Measurements from ENCODE around the gene SPATS1.
A peak's percentile ranks its signal among the peaks of the same experiment; 100 is the strongest.

Gene SPATS1

DNA sequence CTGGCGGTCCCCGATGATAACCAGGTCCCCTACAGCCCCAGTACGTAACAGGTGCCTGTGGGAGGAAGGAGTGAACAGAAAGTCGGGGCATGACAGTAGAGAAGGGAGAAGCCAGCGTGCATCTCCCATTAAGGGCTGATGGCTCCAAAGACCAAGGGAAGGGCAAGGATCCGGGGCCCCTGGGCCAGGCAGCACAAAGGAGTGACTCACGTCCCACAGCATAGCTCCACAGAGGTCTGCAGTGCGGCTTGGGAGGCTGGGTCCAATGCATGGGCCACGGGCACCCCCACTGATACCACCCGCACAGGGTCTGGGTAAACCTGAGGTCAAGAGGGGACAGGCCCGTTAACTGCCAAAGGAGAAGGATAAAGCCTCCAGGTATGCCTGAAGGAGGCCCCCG lies 39.6 kb upstream of the SPATS1 start:
- Histone ChIP-seq H3K27me3 (ENCODE audit: control insufficient read depth, insufficient read depth, low read length) (peaks cover 5% of the 10 kb centered on the region; the same call in 1 of the 2 replicates), H3K4me1 (ENCODE audit: control insufficient read depth, insufficient read depth, low read length) (no peaks in the 10 kb centered on the region), H3K9ac (ENCODE audit: low read depth, low read length) (no peak overlapping the region), H3K36me3 (ENCODE audit: control insufficient read depth, insufficient read depth, low read length) (peaks cover 84% of the 10 kb centered on the region), H3K27ac (ENCODE audit: low read depth, low read length) (no peak overlapping the region), H3K4me3 (ENCODE audit: low read depth, low read length) (no peak overlapping the region), H3K9me3 (ENCODE audit: control insufficient read depth, insufficient read depth, low read length) (no peaks in the 10 kb centered on the region)

DNA sequence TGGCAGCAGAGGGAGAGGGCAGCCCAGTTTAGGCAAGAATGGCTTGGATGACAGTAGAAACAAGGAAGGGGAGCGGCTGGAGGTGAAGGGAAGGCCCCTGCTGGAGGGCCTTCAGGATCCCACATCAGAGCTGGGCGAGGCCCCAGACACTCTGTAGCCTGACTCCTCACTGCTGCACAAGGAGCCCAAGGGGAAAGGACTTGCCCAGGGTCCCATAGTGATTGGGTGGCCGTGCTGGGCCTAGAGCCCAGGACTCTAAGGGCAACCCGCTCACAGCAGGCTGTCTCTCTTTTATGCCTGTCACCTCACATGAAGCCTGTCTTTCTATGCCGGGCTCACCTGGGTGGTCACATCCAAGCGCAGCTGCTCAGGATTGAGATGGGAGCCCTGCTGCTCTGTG lies 38.6 kb upstream of the SPATS1 start:
- Histone ChIP-seq H3K4me3 (ENCODE audit: low read depth, low read length) (no peak overlapping the region), H3K9me3 (ENCODE audit: control insufficient read depth, insufficient read depth, low read length) (no peaks in the 10 kb centered on the region), H3K36me3 (ENCODE audit: control insufficient read depth, insufficient read depth, low read length) (peaks cover 87% of the 10 kb centered on the region), H3K9ac (ENCODE audit: low read depth, low read length) (no peak overlapping the region), H3K27ac (ENCODE audit: low read depth, low read length) (no peak overlapping the region), H3K4me1 (ENCODE audit: control insufficient read depth, insufficient read depth, low read length) (no peaks in the 10 kb centered on the region), H3K27me3 (ENCODE audit: control insufficient read depth, insufficient read depth, low read length) (no peaks in the 10 kb centered on the region)

DNA sequence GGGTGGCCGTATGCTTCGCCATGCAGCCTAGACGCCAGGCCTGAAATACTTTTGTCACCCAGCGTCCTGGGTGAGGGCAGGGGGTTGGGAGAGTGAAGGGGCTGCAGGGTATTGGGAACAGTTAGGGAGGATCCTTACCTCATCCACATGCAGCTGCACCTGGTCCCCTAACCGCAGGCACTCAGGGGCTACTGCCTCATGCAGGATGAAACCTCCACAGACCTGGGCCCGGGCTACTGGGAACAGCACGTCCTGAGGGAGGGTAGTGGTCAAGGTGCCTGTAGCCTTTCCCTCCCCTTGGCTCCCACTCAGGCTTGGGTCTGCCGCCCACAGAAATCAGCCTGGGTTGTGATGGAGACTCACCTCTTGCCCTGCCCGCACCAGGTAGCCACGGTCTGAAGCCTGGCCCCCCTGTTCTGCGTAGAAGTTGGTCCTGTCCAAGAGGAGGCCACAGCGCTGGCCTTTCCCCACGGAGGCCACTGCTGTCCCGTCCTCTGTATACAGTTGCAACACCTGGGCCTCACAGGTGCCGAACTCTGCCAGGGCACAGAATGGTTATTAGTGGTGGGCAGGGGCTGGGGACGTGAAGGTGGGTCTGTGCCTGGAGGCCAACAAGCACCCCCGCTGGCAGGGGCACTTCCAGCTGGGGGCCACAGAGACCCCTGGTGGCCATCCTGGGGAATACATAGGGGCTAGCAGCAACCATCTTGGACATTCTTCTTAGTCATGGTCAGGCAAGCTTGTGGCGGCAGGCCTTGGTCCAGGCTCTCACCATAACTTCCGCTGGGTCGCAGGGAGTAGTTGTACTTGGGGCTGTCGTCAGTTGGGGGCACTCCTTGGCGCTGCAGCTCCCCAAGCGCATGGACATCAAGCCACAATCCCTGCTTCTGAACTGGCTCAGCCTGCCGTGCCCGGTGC lies 37.9 kb upstream of the SPATS1 start:
- no peaks in the 10 kb centered on the region for H3K9me3 ChIP-seq (ENCODE audit: control insufficient read depth, insufficient read depth, low read length)
- H3K4me3 ChIP-seq (ENCODE audit: low read depth, low read length) = no peak overlapping the region
- no peaks in the 10 kb centered on the region for H3K27me3 ChIP-seq (ENCODE audit: control insufficient read depth, insufficient read depth, low read length)
- no peak overlapping the region for H3K9ac ChIP-seq (ENCODE audit: low read depth, low read length)
- H3K4me1 ChIP-seq (ENCODE audit: control insufficient read depth, insufficient read depth, low read length) = no peaks in the 10 kb centered on the region
- peaks cover 91% of the 10 kb centered on the region for H3K36me3 ChIP-seq (ENCODE audit: control insufficient read depth, insufficient read depth, low read length)
- peak overlapping the region; percentile 50 for H3K27ac ChIP-seq (ENCODE audit: low read depth, low read length)

DNA sequence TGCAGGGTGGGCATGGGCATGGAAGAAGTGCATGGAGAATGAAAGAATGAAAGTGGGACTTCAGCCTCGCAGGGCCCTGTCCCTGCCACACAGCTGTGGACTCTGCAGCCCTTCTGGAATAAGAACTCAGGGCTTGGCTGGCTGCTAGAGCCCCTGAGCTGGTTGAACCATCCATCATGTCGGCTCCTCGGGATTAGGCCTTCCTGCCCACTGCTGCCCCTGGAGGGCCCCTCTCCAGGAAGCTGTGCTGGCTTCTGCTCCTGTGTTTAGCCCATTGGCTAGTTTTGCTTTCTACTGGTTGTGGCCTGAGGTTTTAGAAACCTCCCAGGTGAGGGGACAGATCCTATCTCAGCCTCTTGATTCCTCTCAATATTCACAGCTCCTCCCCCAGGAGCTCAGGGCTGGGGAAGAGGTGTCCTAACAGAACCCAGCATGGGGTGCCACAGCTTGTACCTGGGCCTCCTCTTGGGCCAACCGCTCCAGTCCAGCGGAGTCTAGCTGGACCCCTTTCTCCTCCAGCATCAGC lies 37.2 kb upstream of the SPATS1 start:
- Histone ChIP-seq H3K9ac (ENCODE audit: low read depth, low read length) (no peak overlapping the region), H3K4me1 (ENCODE audit: control insufficient read depth, insufficient read depth, low read length) (no peaks in the 10 kb centered on the region), H3K9me3 (ENCODE audit: control insufficient read depth, insufficient read depth, low read length) (no peaks in the 10 kb centered on the region), H3K36me3 (ENCODE audit: control insufficient read depth, insufficient read depth, low read length) (peaks cover 94% of the 10 kb centered on the region), H3K27ac (ENCODE audit: low read depth, low read length) (peak overlapping the region; percentile 50), H3K4me3 (ENCODE audit: low read depth, low read length) (no peak overlapping the region), H3K27me3 (ENCODE audit: control insufficient read depth, insufficient read depth, low read length) (no peaks in the 10 kb centered on the region)

DNA sequence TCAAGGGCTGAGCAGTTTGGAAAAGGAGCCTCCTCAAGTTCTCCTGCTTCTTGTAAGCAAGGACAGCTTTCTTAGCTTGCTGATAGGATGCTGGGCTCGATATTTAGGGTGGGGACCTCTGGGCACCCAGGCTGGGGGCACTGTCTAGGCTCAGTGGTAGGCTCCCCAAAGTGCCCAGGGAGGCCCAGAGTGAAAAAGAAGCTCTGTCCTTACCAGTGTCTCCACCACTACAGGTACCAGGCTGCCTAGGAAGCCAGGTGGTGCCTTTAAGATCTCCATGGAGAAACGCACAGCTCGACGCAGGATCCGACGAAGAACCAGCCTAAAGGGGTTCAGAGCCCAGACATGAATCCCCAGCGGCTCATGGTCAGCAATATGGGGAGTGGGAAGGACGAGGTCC lies 35.7 kb upstream of the SPATS1 start:
- Histone ChIP-seq H3K27ac (ENCODE audit: low read depth, low read length) (no peak overlapping the region), H3K4me3 (ENCODE audit: low read depth, low read length) (no peak overlapping the region), H3K4me1 (ENCODE audit: control insufficient read depth, insufficient read depth, low read length) (no peaks in the 10 kb centered on the region), H3K9ac (ENCODE audit: low read depth, low read length) (no peak overlapping the region), H3K36me3 (ENCODE audit: control insufficient read depth, insufficient read depth, low read length) (peaks cover 94% of the 10 kb centered on the region), H3K27me3 (ENCODE audit: control insufficient read depth, insufficient read depth, low read length) (no peaks in the 10 kb centered on the region), H3K9me3 (ENCODE audit: control insufficient read depth, insufficient read depth, low read length) (no peaks in the 10 kb centered on the region)

DNA sequence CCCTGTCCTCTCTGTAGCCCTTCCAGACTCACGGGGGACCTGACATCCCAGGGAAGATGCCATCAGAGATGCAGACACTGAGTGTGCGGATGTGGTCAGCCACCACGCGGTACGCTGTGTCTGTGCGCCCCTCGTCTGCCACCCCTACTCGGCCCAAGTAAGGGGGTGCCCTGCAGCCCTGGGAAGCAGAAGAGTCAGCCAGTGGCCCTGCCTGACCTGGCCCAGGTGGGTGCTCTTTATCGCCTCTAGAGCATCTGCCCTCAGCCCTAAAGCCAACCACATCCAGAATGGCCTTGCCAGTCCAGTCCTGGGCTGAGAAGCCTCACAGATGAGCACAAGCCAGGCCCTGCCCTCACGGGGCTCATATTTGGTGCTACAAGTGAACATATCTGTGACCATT lies 35.2 kb upstream of the SPATS1 start:
- Histone ChIP-seq H3K9ac (ENCODE audit: low read depth, low read length) (no peak overlapping the region), H3K27me3 (ENCODE audit: control insufficient read depth, insufficient read depth, low read length) (no peaks in the 10 kb centered on the region), H3K36me3 (ENCODE audit: control insufficient read depth, insufficient read depth, low read length) (peaks cover 94% of the 10 kb centered on the region), H3K4me1 (ENCODE audit: control insufficient read depth, insufficient read depth, low read length) (peaks cover 4% of the 10 kb centered on the region), H3K9me3 (ENCODE audit: control insufficient read depth, insufficient read depth, low read length) (no peaks in the 10 kb centered on the region), H3K27ac (ENCODE audit: low read depth, low read length) (no peak overlapping the region), H3K4me3 (ENCODE audit: low read depth, low read length) (no peak overlapping the region)

DNA sequence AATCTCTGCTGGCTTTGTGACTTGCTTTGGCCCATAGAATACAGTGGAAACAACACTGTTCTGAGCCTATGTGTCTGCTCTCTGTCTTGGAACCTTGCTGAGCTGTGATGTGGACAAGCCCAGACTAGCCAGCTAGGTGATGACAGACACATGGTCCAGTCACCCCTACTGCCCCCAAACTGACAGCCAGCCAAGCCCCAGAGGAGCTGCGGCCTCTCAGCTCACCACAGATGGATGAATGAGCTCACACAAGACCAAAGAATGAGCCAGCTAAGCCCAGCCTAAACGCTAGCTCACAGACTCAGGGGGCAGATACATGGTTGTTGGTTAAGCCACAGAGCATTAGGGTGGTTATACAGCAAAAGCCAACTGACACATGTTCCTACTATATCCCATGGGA lies 33.4 kb upstream of the SPATS1 start:
- no peaks in the 10 kb centered on the region for H3K9me3 ChIP-seq (ENCODE audit: control insufficient read depth, insufficient read depth, low read length)
- H3K4me3 ChIP-seq (ENCODE audit: low read depth, low read length) = no peak overlapping the region
- H3K27me3 ChIP-seq (ENCODE audit: control insufficient read depth, insufficient read depth, low read length) = no peaks in the 10 kb centered on the region
- H3K36me3 ChIP-seq (ENCODE audit: control insufficient read depth, insufficient read depth, low read length) = peaks cover 75% of the 10 kb centered on the region
- H3K4me1 ChIP-seq (ENCODE audit: control insufficient read depth, insufficient read depth, low read length) = peaks cover 7% of the 10 kb centered on the region
- no peak overlapping the region for H3K27ac ChIP-seq (ENCODE audit: low read depth, low read length)
- no peak overlapping the region for H3K9ac ChIP-seq (ENCODE audit: low read depth, low read length)

DNA sequence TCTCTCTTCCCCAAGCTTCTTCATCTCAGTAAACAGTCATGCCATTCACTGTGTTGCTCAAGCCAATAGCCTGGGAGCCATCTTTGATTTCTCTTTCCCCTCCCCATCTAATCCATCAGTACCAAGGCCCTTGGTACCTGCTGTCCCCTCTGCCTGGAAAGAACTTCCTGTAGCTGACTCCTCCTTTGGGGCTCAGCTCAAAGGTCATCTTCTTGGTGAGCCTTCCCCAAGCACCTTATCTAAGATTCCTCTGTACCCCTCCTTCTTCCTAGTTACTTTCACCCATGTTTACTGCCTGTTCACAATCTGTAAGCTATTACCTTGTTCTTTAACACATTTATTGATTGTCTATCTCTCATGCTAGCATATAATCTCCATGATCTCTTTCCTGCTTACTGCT lies 32.8 kb upstream of the SPATS1 start:
- Histone ChIP-seq H3K4me3 (ENCODE audit: low read depth, low read length) (no peak overlapping the region), H3K9me3 (ENCODE audit: control insufficient read depth, insufficient read depth, low read length) (no peaks in the 10 kb centered on the region), H3K4me1 (ENCODE audit: control insufficient read depth, insufficient read depth, low read length) (peaks cover 7% of the 10 kb centered on the region), H3K27ac (ENCODE audit: low read depth, low read length) (no peak overlapping the region), H3K36me3 (ENCODE audit: control insufficient read depth, insufficient read depth, low read length) (peaks cover 70% of the 10 kb centered on the region), H3K27me3 (ENCODE audit: control insufficient read depth, insufficient read depth, low read length) (no peaks in the 10 kb centered on the region), H3K9ac (ENCODE audit: low read depth, low read length) (no peak overlapping the region)

DNA sequence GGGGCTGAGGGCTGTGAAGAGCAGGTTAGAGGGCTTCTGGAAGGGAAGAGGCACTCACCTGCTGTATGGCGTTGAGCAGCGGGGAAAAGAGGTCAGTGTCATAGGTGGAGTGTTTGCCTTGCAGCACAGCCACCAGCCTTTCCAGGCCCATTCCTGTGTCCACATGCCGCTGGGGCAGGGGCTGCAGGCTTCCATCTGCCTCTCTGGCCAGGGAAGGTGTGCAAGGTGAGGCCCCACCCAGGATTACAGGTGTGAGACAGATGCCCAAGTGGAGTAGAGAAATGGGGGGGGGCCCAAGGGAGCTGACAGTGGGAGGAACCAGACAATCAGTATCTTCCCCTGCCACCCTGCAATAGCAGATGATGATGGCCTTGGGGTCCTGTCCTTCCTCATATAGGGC lies 32.2 kb upstream of the SPATS1 start:
- H3K9ac ChIP-seq (ENCODE audit: low read depth, low read length) = no peak overlapping the region

DNA sequence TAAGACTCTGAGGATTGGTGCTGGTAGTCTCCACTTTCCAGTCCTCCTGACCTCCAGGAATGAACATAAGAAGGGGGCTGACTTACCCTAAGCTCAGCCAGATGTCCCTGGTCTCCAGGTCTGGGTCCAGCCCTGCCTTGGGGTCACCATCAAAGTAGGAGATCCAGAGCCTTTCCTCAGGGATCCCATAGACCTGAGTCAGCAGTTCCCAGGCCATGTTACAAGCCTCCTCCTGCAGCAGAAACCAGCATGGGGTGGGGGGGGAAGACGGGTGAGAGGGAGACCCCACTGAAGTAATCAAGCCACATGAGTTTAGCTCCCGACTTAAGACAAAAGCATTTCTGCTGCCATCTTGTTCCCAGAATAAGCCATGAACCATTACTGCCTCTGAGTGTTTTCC lies 31.1 kb upstream of the SPATS1 start:
- H3K27ac ChIP-seq (ENCODE audit: low read depth, low read length) = no peak overlapping the region
- peaks cover 53% of the 10 kb centered on the region for H3K36me3 ChIP-seq (ENCODE audit: control insufficient read depth, insufficient read depth, low read length)
- no peaks in the 10 kb centered on the region for H3K27me3 ChIP-seq (ENCODE audit: control insufficient read depth, insufficient read depth, low read length)
- H3K4me3 ChIP-seq (ENCODE audit: low read depth, low read length) = no peak overlapping the region
- no peak overlapping the region for H3K9ac ChIP-seq (ENCODE audit: low read depth, low read length)
- H3K9me3 ChIP-seq (ENCODE audit: control insufficient read depth, insufficient read depth, low read length) = no peaks in the 10 kb centered on the region
- H3K4me1 ChIP-seq (ENCODE audit: control insufficient read depth, insufficient read depth, low read length) = peaks cover 7% of the 10 kb centered on the region

More for the DNA sequence above, 32.2 kb upstream of the SPATS1 start:
- Histone ChIP-seq H3K9me3 (ENCODE audit: control insufficient read depth, insufficient read depth, low read length) (no peaks in the 10 kb centered on the region), H3K4me1 (ENCODE audit: control insufficient read depth, insufficient read depth, low read length) (peaks cover 7% of the 10 kb centered on the region), H3K27ac (ENCODE audit: low read depth, low read length) (no peak overlapping the region), H3K4me3 (ENCODE audit: low read depth, low read length) (no peak overlapping the region), H3K27me3 (ENCODE audit: control insufficient read depth, insufficient read depth, low read length) (no peaks in the 10 kb centered on the region), H3K36me3 (ENCODE audit: control insufficient read depth, insufficient read depth, low read length) (peaks cover 64% of the 10 kb centered on the region)

DNA sequence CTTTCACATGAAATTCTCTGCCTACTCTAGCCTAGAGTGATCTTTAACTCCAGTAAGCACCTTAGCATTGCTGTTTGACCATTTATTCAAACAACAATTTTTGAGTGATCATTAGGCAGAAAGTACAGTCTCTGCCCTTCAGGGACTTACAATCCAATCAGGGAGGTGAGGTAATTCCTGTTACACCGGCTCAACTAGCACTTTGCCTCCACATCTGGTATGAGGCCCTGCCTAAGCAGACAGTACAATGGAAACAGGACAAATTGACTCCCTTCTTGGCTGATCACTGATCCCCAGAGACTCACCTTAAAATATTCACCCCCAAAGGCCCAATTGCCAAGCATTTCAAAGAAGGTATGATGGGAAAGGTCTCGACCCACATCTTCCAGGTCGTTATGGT lies 30.7 kb upstream of the SPATS1 start:
- Histone ChIP-seq H3K9ac (ENCODE audit: low read depth, low read length) (no peak overlapping the region), H3K4me1 (ENCODE audit: control insufficient read depth, insufficient read depth, low read length) (peaks cover 7% of the 10 kb centered on the region), H3K27ac (ENCODE audit: low read depth, low read length) (no peak overlapping the region), H3K27me3 (ENCODE audit: control insufficient read depth, insufficient read depth, low read length) (no peaks in the 10 kb centered on the region), H3K9me3 (ENCODE audit: control insufficient read depth, insufficient read depth, low read length) (no peaks in the 10 kb centered on the region), H3K4me3 (ENCODE audit: low read depth, low read length) (peak overlapping the region; percentile 80), H3K36me3 (ENCODE audit: control insufficient read depth, insufficient read depth, low read length) (peaks cover 49% of the 10 kb centered on the region)
